ENCODE measurements around the gene ZGPAT.

Gene ZGPAT

DNA sequence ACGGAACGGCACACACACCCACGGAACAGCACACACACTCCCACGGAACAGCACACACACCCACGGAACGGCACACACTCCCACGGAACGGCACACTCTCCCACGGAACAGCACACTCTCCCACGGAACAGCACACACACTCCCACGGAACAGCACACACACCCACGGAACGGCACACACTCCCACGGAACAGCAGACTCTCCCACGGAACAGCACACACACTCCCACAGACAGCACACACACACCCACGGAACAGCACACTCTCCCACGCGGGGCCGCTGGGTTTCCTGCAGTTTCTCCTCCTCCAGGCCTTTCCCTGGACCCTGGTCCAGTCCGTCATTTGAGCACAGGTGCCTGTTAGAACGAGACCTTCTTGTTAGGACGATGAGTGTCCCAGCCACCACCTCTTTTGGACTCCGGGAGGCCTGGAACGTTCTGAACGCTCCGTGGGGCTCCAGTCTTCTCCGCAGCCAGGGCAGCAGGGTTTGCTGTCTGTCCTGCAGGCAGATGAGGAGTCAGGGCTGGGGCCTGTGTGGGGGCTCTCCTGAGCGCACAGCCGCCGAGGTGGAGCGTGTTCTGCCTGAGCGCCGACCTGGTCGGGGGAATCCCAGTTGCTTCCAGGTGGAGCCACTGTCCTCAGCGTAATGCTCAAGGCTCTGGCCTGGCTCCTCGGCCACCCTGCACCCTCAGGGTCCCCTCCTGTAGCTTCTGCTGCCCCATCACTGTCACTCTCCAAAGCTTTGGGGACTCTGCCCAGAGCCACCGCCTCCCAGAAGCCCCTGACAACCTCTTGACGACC, 29.0 kb upstream of the ZGPAT start:
- no peak for DNase-seq (ENCODE audit: low read depth in 1 of 2, low spot score in 1 of 2)

DNA sequence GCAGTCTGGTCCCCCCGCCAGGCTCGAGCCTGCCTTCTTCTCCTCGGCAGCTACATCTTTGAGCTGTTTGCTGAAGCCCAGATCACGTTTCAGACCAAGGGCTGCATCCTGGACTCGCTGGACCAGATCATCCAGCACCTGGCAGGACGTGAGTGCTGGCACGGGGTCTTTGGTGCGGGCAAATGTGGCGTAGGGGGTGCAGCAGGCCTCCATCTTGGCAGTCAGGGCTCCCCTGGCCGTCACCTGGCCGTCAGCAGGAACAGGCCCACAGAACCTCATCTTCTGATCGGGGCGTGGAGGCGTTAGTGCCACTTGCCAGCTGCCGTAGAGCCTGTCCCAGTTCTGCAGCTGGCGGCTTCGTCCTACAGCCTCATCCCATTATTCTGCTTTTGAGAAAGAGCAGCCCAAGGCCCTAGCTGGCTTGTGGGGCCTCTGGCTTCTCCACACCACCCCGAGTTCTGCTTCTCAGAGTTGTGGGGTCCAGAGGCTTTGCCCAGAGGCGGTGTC, 28.0 kb upstream of the ZGPAT start:
- DNase-seq (ENCODE audit: low read depth in 1 of 2, low spot score in 1 of 2), result no peak

DNA sequence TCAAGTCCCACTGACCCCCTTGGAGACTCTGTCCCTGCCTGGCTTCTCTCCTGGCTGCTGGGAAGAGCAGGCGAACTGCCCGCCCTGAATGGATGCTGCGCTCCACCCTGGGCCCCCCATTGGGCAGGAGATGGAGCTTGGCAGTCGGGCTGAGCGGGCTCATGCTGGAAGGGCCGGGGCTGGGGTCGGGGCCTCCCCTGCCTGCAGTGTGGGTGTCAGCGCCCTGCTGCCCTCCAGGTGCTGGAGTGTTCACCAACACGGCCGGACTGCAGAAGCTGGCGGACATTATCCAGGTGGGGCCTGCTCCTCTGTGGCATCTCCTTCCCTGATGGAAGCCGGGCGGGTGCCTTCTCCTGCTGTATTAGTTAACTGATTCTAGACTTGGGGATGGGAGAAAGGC, 27.4 kb upstream of the ZGPAT start:
- no peak for DNase-seq (ENCODE audit: low read depth in 1 of 2, low spot score in 1 of 2)

DNA sequence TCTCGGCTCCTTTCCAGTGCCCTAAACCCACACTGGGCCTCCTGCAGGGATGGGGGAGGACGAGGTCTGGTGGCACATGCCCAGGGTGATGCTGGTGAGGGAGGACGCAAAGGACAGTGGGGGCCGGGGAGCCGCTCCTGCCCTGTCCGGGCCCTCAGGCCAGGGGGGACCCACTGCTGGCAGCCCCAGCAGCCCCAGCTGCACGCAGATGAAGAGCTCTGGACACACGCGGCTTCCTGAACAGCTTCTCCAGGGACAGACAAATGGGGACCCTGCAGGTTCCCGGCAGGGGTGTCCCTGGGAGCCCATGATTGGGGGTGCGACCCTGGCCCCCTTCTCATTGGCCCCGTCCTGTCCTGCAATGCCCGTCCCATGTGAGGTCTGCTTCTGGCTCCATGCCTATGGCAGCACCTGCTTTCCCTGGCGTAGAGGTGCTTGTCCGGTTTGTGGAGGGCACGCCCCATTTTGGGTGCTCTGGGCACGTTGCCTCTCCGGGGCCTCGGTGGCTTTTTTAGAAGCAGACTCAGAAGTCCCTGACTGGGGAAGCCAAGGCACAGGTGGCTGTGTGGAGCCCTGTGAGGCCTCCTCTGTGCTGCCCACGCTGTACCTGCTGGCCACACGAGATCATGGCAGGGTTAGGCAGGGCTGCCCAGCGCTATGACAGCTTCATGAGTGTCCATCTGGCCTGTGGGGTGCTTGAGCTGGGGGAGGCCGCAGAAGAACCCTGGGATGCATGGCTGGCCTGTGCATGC, 26.8 kb upstream of the ZGPAT start:
- DNase-seq (ENCODE audit: low read depth in 1 of 2, low spot score in 1 of 2), result no peak

DNA sequence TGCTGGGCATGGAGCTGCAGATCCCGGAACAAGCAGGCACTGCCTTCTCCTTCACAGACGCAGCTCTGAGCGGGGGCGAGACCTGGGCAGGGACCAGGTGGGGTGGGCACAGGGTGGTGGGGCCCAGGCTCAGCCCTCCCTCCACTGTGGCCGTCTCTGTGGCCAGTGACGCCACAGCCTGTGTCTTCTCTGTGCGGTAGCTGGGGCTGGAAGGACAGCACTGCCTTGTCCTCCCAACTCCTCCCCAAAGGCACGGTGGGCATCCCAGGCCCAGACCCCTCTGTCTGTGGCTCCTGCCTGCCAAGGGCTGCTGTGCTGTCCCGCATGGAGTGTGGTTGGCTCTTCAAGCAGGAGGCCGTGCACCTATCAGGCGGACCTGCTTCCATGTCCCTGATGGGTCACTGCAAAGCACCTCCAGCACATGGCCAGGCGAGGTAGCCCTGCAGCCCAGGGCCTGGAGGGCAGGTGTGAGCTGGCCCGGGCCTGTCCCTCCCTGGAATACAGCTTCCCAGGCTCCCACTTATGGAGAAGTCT, 26.2 kb upstream of the ZGPAT start:
- no peak for DNase-seq (ENCODE audit: low read depth in 1 of 2, low spot score in 1 of 2)

DNA sequence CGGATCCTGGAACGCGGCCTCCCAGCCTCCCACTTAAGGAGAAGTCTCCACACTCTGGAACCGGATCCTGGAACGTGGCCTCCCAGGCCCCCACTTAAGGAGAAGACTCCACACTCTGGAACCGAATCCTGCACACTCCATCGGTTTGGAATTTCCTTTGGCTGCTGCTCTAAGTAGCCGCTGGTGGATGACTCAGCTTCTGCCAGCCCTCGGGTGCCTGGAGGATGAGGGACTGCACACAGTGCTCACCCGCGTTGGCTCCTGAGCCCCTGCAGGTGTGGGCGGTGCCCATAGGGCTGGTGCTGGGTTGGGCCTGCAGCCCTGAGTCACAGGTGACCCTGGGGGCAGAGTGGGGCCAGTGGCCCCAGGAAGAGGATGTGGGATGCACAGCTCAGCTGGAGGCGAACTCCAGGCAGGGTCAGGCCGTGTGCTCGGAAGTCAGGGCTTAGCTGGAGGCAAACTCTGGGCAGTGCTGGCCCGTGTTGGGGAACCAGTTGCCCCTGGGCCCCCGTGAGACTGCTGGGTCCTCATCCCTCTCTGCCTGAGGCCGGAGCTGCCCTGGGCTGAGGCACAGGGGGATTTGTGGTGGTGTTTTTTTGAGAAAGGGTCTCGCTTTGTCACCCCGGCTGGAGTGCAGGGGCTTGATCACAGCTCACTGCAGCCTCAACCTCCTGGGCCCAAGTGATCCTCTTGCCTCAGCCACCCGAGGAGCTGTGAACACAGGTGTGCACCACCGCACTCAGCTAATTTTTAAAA, 25.3 kb upstream of the ZGPAT start:
- DNase-seq (ENCODE audit: low read depth in 1 of 2, low spot score in 1 of 2), result no peak

DNA sequence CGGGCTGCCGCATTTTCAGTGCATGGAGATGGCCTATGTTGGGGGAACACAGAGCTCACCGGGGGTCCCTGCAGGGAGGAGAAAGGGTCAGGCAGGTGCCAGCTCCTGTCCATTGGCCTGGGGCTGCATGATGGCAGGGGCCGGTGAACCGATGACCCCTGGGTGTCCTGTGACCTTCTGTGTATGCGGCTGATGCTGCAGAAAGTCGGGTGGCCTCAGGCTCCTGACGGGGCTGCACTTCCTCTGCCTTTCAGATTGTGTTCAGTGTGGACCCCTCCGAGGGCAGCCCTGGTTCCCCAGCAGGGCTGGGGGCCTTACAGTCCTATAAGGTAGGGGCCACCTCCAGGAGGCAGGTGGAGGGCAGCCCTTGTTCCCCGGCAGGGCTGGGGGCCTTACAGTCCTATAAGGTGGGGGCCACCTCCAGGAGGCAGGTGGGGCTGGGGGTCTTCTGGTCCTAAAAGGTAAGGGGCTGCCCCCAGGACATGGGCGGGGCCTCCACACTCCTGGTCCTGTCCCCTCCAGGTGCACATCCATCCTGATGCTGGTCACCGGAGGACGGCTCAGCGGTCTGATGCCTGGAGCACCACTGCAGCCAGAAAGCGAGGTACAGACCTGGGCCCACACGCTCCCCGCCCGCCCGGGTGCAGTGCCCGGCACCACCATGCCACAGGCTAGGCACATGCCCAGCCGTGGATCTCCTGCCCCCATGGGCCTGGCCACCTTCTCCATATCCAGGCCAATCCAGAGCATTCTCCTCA, 22.4 kb upstream of the ZGPAT start:
- no peak for DNase-seq (ENCODE audit: low read depth in 1 of 2, low spot score in 1 of 2)

DNA sequence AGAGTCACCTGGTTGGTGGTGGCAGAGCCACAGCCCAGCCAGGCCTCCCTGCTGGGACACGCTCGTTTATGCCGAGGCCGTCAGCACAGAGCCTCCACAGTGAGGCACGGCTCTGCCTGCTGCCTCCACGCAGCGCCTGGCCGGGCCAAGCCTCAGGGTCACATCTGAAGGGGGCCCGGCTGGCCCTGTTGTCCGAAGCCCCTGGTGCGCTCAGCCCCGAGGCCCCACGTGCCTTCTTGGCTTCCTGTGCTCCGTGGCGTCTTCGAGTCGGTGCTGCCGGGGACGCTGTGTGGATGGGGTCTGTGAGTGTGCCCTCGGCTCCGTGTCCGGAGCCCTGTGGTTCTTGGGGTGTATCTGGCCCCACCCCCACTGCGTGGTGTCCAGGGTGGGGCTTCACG, 21.7 kb upstream of the ZGPAT start:
- DNase-seq (ENCODE audit: low read depth in 1 of 2, low spot score in 1 of 2), result no peak

DNA sequence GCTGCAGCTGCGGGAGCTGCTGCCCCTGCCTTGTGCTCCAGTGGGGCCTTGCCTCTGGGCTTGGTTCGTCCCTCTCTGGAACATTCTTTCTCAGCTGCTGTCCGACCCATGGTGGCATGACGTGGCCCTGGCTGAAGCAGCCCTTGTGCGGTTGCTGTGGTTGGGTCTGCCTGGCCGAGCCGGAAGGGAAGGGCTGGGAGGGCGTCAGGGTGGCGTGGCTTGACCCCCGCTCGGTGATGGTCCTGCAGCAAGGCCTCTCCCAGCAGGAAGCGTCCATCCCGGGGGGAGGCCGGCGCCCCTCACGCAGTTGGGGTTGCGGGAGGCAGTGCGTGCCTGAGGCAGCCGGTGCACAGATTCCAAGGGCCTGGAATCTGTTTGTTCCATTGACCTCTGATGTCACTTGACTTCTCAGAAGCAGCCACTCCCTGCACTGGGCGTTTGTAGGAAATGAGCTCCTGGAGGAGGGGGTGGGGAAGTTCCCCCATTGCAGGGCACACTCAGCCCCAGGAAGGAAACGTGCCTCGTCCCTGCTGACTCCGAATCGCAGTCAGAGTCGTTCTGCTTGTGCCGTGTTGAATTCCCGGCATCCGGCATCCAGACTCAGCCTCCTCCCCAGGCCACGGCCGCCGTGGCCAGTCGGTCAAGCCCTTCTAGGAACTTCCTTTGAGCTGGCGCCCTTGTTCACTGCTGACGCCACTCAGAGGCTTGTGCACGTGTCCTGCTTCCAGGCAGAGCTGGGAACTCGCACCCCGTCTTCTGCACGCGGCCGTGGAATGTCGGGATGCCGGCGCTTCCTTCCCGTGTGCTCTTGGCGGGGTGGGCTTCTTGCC, 21.1 kb upstream of the ZGPAT start:
- DNase-seq (ENCODE audit: low read depth in 1 of 2, low spot score in 1 of 2), result peak in 1 of 2 donors; percentile 40

DNA sequence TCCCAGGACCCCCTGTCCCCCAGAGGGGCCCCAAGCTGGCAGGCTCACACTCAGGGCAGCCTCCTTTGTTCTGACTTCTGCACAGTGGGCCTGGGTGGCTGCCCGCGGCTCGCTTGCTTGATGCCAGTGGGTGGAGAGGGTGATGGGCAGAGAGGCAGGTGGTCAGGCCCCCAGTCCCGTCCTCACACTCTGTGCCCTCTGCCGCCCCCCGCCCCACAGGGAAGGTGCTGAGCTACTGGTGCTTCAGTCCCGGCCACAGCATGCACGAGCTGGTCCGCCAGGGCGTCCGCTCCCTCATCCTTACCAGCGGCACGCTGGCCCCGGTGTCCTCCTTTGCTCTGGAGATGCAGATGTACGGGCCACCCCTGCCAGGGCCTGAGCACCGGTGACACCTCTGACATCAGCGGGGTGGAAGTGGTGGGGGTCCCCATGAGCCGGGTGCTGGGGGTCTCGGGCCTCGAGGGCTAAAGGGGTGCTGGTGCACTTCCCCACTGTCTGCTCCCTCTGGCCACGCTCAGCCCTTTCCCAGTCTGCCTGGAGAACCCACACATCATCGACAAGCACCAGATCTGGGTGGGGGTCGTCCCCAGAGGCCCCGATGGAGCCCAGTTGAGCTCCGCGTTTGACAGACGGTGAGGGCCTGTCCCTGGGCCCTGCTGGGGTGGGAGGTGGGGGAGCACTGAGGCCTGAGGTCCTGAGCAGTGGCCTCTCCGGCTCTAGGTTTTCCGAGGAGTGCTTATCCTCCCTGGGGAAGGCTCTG, 20.2 kb upstream of the ZGPAT start:
- no peak for DNase-seq (ENCODE audit: low read depth in 1 of 2, low spot score in 1 of 2)

DNA sequence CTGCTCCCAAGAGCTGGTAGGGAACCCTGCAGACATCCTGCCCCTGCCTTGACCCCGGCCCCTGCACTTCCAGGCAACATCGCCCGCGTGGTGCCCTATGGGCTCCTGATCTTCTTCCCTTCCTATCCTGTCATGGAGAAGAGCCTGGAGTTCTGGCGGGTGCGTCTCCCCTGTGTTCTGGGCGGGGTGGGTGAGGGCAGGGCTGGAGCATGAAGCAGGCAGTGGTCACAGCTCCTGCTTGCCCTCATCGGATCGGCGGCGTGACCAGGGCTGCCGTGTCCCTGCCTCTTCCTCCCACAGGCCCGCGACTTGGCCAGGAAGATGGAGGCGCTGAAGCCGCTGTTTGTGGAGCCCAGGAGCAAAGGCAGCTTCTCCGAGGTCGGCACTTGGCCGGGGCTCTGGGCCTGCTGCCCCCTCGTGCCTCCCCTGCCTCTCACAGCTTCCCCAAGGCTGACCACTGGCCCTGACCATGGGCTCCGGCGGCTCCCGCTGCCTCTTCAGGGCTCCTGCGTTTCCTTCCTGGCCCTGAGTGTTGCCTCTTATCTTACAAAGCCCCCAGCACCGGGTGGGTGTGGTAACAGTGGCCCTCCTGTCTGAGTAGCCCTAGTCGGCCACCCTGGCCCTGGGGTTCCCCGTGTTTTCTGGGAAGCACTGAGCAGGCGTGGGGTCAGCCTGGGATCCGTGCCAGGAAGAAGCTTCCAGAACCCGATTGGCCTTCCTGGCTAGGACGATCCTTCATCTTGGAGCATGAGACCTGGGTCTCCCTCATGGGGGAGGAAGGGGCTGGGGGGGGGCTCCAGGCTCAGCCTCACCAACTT, 19.4 kb upstream of the ZGPAT start:
- no peak for DNase-seq (ENCODE audit: low read depth in 1 of 2, low spot score in 1 of 2)

DNA sequence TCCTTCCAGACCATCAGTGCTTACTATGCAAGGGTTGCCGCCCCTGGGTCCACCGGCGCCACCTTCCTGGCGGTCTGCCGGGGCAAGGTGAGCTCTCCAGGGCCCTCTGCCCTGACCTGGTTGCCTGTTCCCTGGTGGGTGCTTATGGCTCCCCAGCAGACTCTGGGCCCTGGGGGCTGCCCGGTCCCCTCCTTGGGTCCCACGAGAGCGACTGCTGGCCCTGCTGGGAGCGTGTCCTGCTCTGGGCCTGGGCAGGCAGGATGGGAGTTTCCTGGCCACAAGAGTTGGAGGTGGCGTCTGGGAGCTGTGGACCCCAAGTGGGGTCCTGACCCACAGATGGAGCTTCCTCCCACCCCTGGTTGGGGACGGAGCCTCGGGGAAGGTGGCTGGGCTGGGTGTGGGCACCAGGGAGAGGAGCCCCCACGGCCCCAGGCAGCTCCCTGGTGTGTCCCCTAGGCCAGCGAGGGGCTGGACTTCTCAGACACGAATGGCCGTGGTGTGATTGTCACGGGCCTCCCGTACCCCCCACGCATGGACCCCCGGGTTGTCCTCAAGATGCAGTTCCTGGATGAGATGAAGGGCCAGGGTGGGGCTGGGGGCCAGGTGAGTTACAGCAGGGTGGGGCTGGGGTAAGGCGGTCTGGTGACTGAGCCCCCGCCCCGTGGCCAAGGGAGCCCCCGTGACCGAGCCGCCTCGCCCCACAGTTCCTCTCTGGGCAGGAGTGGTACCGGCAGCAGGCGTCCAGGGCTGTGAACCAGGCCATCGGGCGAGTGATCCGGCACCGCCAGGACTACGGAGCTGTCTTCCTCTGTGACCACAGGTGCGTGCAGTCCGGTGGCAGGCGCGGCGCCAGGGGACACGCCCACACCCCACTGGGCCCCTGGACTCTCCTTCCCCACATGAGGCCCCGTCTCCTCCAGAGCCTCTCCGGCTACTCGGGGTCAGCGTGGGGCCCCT, 18.5 kb upstream of the ZGPAT start:
- no peak for DNase-seq (ENCODE audit: low read depth in 1 of 2, low spot score in 1 of 2)

DNA sequence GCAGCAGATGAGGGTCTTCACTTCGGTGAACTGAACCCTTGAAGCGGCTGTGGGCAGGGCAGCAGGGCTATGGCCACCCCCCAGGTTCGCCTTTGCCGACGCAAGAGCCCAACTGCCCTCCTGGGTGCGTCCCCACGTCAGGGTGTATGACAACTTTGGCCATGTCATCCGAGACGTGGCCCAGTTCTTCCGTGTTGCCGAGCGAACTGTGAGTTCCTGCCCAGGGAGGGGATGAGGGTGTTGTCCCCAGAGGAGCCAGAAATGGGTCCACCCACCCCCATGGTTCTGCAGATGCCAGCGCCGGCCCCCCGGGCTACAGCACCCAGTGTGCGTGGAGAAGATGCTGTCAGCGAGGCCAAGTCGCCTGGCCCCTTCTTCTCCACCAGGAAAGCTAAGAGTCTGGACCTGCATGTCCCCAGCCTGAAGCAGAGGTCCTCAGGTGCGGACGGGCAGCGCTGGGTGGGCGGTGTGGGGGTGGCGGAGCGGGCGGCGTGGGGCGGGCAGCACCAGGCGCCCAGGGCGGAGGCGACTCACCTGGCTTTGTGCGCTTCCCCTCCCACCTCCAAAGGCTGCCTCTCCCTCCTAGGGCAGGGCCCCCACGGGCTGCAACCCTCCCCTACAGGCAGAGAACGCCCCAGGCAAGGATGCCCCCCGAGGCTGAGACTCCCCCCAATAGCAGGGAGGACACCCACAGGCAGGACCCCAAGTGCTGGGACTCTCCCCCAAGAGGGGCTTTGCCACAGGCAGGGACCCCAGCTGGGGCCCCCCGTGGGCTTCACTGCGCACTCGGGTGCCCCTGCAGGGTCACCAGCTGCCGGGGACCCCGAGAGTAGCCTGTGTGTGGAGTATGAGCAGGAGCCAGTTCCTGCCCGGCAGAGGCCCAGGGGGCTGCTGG, 17.6 kb upstream of the ZGPAT start:
- no peak for DNase-seq (ENCODE audit: low read depth in 1 of 2, low spot score in 1 of 2)

DNA sequence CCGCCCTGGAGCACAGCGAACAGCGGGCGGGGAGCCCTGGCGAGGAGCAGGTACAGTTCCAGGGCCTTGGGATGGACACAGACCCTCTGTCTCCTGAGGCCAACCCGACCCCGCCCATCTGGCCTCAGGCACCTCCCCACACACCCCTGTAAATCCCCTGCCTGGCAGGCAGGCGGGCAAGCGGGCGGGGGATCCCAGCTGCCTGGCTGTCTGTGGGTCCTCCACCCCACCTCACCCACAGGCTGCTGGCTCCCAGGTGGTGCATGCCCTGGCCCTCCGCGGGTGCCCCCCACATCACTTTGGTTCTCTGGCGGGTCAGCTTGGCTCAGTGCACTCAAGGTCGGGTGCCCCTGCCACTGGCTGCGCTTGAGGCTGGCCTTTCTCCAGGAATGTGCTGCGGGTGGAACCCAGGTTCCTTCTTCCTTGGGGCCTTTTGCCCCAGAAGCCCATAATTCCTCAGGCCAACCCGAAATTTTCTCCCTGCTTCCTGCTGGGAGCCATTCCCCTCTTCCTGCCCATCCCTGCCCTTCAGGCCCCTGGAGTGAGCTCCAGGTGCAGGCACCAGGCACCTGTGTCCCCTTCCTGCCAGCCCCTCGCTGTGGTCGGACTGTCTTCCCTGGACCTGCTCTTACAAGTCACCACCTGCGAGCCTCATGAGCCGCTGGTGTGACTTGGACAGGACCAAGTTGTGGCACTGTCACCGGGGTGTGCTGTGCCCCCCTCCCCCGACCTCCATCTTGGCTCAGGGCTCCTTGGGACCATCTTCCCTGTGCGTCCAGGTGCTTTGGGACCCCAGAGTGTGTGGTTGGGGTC, 16.7 kb upstream of the ZGPAT start:
- DNase-seq (ENCODE audit: low read depth in 1 of 2, low spot score in 1 of 2), result no peak

DNA sequence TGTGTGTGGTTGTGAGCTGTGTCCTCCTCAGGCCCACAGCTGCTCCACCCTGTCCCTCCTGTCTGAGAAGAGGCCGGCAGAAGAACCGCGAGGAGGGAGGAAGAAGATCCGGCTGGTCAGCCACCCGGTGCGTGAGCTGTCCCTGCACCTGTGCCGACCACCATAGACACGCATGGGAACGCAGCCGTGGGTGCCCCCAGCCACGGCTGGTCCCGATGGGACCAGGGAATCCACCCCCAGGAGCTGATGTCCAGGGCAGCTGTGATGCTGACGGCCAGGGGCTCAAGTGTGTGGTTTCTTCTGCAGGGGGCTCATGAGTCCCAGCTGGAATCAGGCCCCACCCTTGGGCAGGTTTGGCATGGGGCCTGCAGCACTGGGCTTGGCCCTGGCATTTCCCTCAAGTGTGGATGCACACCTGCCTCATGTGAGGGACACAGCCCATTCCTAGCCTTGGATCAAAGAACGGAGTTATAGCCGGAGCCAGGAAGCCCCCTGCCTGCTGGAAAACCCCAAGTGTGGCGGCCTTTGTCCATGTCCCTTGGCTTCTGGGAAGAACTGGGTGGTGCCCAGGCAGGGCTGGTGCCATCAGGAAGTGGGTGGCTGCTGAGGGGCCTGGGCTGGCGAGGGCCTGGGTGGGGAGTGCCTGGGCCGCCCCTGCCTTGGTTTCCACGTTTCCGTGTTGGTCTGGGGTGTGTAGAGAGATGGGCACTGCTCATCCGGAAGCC, 16.0 kb upstream of the ZGPAT start:
- no peak for DNase-seq (ENCODE audit: low read depth in 1 of 2, low spot score in 1 of 2)

Data from stimulated activated CD4-positive, alpha-beta T cell treated with anti-CD3 and anti-CD28 coated beads, Interleukin-15, amount 100 ng/mL, for 1 hour (primary cell).